SH-SY5Y (cell line): ENCODE measurements around the gene ARHGAP24.

ENCODE experiments used
- GATA2 ChIP-seq: IDR thresholded peaks from 2 replicates; pipeline ENCODE4 v1.6.1; 2011; ENCODE audit warnings: mild to moderate bottlenecking, low read depth, low read length
- GATA3 ChIP-seq: IDR thresholded peaks from 2 replicates; pipeline ENCODE4 v1.6.1; 2011; ENCODE audit warnings: low read depth, mild to moderate bottlenecking, low read length, moderate library complexity

The ARHGAP24 gene

DNA sequence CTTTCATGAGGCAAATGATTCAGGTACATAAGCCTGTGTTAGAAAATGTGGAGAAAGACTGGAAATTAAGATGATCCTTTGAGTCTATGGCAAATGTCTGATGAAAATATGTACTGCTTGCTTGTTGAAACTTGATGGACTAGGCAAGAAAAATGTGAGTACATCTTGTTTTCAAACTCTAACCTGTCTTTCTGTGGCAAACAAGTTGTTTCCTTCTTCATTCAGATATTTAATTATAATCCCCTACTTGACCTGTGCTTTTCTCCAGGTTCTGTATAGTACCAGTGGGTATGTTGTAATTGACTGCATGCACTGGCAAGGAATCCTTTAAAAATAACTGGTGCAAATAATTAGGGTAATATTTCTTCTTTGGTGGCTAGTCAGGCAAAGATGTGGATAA lies 136.7 kb downstream of the ARHGAP24 start:
- TF ChIP-seq GATA2 (no peak), GATA3 (no peak)

GRCh38 chr4:85613901-85614300 lies 139.0 kb downstream of the ARHGAP24 start:
- TF ChIP-seq GATA2 (no peak), GATA3 (no peak)

DNA sequence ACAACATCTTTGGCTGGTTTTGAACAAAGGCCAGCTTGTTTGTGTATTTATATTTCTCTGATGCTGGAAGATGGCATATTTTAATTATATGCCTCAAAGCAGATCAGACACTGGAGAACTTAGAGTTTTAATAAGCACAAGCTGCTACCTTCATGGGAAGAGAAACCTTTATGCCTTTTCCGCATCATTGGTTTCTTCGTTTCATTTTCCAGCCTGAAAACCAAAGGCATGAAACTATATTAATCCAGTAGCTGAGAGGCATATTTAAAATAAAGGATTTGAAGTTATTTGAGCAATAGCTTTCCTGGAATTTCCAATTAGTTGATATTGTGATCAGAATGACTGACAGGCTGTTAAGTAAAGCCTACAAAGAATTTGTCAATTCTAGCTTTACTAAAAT lies 141.0 kb downstream of the ARHGAP24 start:
- TF ChIP-seq GATA2, result no peak
- TF ChIP-seq GATA3, result no peak

DNA sequence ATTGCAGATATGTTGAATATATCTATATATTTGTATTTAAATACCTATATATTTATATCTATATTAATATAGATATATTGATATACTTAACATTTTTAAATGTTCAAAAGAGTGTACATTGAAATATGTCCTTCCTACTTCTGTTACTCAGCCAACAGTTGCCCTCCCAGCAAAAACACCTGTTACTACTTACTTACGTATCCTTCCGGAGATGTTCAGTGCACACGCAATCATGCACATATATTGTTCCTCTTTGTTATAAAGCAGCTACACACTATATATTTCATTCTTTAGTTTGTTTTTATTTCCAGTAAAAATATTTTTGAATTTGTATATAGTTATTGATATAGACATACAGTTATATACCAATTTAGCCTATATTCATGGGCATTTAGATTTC lies 142.3 kb downstream of the ARHGAP24 start:
- no peak for TF ChIP-seq GATA3

GRCh38 chr4:85632981-85633380 lies 158.0 kb downstream of the ARHGAP24 start:
- no peak for TF ChIP-seq GATA2

DNA sequence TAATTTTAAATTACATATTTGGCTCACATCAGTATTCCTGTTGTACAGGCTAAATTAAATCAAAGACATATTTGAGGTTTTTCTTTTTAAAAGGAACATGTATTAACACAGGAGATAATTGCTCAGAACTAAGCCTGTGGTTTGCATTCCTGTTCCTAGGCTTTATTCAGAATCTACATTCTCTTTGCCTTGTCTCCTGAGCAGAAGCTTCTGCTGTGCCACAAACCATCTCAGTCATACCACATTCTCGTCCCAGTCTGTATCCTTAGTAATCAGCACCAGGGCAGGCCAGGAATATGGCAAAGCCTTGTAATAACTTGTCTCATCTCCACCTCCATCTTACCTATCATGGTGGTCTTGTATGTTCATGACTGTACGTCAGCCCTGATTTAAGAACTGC lies 162.8 kb downstream of the ARHGAP24 start:
- TF ChIP-seq GATA3 (no peak), GATA2 (no peak)

GRCh38 chr4:85639946-85640345 lies 165.0 kb downstream of the ARHGAP24 start:
- TF ChIP-seq GATA3 (no peak), GATA2 (no peak)

GRCh38 chr4:85642356-85643100 lies 167.6 kb downstream of the ARHGAP24 start:
- TF ChIP-seq GATA2, result no peak
- TF ChIP-seq GATA3, result no peak

GRCh38 chr4:85644061-85644460 lies 169.1 kb downstream of the ARHGAP24 start:
- no peak for TF ChIP-seq GATA2
- no peak for TF ChIP-seq GATA3

GRCh38 chr4:85650908-85651307 lies 176.0 kb downstream of the ARHGAP24 start:
- no peak for TF ChIP-seq GATA2
- no peak for TF ChIP-seq GATA3

GRCh38 chr4:85656759-85657505 lies 182.0 kb downstream of the ARHGAP24 start:
- TF ChIP-seq GATA2 (no peak), GATA3 (no peak)

DNA sequence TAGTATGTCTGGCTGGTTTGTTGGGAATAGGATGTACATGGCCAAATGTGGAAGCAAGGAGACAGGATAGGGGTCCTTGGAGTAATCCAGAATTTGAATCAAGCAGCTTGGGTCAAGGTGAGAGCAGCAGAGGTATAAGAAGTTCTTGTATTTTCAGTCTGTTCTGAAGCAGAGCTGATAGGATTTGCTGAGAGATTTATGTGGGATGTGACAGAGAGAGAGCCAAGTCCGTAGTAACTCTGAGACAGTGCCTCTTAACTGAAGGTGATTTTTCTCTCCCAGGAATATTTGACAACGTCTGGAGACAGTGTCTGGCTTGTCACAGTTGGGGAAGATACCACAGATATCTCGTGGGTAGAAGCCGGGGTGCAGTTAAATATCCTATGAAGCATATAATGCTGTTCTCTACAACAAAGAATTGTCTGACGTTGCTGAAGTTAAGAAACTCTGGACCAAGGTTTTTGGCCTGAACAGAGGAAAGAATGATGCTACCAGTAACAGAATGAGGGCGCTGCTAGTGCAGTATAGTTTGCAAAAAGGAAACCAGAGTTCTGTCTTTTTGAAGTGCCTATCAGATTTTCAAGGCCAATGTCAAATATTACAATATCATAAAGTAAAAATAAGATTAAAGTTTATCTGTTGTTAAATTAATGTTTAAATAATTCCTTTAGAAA lies 184.0 kb downstream of the ARHGAP24 start:
- no peak for TF ChIP-seq GATA3

GRCh38 chr4:85659610-85660218 lies 184.8 kb downstream of the ARHGAP24 start:
- no peak for TF ChIP-seq GATA2
- no peak for TF ChIP-seq GATA3

DNA sequence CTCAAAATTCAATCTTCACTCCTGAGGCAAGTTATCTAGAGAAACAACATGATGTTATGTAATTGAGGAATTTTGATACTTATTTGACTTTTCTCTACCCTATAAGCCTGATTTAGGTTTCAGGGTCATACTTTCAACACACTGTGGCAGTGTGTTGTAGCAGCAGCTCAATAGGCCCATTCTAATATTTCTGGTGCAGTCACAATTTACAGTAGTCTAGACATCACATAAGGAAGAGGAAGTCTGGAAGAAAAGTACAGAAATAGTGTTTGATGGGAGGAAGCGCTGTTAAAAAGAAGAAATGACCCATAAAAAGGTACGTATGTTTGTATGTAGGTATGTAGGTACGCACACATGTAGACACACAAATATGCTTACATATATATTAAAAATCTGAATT lies 194.3 kb downstream of the ARHGAP24 start:
- TF ChIP-seq GATA2 (no peak), GATA3 (no peak)

DNA sequence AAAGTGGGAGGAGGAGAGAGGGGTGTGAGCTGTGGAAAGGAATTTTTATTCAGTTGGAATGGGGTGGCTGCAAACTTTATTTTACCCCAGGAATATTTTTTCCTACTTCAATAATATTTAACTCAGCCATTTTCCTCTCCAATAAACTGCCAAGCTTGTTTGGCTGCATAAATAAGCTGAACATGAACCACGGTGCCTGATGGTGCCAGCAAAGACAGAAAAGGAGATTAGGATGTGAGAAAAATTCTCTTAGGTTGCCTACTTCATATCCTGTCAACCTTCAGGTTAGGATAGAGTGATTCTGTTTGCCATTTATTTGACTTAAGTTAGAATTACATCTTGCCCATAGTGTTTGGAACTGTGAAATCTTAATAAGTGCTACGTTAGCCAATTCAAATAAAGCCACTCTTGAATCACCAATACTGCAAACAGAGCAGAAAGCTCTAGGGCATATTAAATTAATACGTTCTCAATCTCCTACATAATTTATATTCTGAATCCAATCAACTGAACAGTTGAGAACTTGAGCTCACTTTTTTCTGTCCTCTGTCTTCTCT lies 195.1 kb downstream of the ARHGAP24 start:
- TF ChIP-seq GATA3, result no peak
- no peak for TF ChIP-seq GATA2
